GM19035 (cell line): Measurements from ENCODE around the gene HOXD10.

Experiments
- ATAC-seq: cut with Tn5 transposase; IDR thresholded peaks from one replicate; pipeline ENCODE4 v1.9.1; 2021; ENCODE audit not compliant: unreplicated experiment

Gene HOXD10

GRCh38 chr2:176106581-176107539 is 9.7 kb upstream of the HOXD10 start, which contains the start of gene HOXD11:
TSS of gene HOXD11 (plus strand) at chr2:176107280. CDS start at chr2:176107356, 76 bp downstream.
- ATAC-seq: no peak

- no peak for ATAC-seq
Measured at GRCh38 chr2:176107731-176108181, 8.8 kb upstream of the HOXD10 start.

- no peak for ATAC-seq
Measured at GRCh38 chr2:176109192-176109901, 7.2 kb upstream of the HOXD10 start.

- ATAC-seq: no peak
Measured at GRCh38 chr2:176109946-176110345, 6.6 kb upstream of the HOXD10 start.

DNA sequence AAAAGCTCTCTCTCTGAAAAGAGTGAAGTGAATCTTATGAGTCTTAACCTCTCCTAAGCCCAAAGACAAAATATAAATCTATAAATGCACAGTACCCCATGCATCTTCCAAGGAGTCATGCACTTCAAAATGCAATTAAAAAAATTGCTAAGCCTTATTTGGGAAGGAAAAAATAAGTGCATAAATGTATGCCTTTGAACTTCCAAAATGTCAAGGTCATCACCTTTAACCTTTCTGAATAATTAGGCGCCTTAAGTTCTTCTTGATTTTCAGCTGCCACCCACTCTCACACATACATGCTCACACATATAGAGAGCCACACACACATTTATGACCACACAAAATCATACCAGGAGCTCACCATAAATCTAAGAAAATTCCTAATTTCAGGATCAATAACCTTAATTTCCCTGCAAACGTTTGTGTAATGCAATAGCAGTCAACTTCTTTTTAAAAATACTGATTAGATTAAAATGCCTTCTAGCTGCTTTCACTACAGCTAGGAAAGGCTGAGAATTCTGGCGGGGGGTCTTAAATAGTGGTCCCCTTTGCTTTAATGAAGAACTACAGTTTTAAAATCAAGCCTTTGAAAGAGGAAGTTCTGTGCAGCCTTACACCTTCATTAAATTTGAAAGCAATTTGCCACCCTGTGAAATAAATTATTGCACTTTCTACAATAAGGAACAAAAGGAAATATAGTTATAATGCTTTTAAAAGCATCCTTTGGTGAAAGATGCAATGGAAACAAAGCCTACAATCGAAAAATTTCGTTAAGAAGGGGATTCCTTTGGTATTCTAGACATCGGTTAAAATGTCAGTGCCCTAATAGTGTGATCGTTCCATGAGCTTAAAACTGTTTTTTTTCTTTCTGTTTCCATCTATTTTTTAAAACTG is 5.9 kb upstream of the HOXD10 start:
- no peak for ATAC-seq

DNA sequence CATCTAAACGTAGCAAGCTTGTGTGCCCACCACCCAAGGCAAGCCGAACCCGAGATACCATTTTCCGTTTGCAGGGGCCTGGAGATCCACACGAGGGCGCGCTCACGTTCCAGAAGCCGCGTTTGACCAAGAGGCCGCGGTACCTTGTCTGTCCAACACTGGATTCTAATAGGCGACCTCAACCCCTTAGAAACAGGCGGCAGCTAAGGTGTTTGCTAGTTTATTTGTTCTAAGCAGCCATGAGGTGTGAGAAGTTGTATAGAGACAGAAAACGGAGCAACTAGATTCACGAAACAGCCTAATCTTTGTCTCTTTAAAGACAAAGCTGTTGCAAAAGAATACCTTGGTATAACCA is 5.3 kb upstream of the HOXD10 start:
- no peak for ATAC-seq

DNA sequence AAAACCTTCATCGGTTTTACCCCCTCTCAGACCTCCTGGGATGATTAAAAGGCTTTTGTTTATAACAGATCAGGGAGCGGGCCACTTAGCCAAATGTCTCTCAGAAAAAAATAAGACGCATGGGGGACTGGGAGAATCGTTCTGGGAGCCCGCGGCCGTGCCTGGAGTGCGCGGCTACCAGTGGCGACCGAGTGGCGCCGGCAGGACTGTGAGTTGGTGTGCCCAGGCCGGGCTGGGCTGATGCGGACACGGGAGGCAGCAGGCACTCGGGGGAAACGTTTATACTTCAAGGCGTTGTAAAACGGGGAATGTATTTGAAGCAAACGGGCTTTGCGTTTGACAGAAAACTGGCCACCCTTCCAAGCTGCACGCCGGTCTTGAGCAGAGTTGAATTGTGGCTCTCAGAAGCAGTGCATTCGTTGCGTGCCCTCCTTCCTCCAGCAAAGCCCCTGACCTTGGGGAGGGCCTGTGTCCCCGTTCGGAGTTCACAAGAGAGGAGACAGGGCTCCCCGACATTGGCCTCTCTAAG is 4.7 kb upstream of the HOXD10 start:
- no peak for ATAC-seq

- no peak for ATAC-seq
Measured at GRCh38 chr2:176112375-176113302, 3.9 kb upstream of the HOXD10 start.

- no peak for ATAC-seq
Measured at GRCh38 chr2:176114120-176114929, 2.3 kb upstream of the HOXD10 start.

DNA sequence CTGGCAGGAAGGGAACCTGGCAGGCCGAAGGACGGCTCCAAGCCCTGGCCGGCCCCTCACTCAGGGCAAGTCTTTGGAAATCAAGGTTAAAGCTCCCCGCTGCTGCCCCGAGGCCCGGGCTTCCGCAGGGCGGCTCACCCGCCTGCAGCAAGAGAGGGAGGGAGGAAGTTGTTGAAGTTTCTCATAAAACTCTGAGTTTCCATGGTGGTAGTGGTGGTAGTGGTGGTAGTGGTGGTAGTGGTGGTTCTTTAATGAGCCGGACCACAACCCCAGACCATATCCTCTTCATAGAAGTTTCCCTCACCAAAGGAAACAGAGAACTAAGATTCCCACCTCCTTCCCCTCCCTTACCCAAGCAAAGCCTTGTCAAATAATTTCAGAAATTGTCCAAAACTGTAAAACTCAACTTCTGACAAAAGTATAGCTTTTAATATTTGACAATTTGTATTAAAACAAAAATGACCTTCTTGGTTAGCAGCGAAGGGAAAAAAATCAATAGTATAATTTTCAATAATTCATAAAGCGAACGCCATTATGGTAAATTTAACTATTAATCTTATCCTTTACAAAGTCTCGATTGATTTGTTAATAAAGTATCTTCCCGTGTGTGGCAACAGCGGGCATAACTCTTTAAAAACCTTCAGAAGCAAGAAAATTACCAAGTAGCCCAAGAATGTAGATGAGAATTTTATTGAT is 1.5 kb upstream of the HOXD10 start:
- no peak for ATAC-seq

DNA sequence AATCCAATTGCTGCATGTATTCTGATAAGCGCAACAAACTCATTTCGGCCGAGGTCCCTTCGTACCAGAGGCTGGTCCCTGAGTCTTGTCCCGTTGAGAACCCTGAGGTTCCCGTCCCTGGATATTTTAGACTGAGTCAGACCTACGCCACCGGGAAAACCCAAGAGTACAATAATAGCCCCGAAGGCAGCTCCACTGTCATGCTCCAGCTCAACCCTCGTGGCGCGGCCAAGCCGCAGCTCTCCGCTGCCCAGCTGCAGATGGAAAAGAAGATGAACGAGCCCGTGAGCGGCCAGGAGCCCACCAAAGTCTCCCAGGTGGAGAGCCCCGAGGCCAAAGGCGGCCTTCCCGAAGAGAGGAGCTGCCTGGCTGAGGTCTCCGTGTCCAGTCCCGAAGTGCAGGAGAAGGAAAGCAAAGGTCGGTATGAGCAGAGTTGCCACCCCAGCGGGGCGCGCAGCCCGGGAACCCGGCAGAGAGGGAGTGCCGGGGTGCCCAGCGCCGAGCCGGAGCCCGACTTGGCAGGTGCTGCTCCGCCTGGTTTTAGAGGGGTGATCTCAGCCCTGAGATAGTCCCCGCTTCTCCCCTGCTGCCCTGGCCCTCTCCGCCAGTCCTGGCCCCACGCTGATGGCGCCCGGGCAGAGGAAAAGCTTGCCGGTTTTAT is 714 bp downstream of the HOXD10 start:
- no peak for ATAC-seq

DNA sequence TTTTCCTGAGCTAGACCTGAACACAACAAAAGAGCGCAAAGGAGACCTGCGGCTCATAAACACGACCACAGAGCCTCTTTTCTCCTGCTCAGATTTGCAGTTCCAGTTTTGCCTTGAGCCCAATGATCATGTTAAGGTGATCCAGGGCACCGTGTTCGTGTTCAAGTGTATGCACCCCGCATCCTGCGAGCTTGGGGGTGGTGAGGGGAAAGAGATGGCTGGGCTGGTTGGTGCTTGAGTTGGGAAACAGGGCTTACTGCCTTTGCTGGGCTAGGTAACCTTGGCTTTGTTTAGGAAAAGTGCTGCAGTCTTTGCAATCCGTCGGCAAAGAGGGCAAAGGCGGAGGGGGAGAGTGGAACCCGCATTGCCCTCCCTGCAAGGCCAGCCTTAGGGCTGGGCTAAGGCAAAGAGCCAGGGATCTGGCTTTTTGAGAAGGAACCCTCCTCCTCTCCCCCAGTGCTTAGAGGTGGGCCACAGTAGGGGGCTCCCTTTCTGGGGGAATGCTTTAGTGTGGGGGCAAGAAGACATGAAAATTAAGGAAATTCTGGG is 1.3 kb downstream of the HOXD10 start:
- ATAC-seq: no peak

GRCh38 chr2:176118601-176119339 is 2.2 kb downstream of the HOXD10 start:
- ATAC-seq: no peak

DNA sequence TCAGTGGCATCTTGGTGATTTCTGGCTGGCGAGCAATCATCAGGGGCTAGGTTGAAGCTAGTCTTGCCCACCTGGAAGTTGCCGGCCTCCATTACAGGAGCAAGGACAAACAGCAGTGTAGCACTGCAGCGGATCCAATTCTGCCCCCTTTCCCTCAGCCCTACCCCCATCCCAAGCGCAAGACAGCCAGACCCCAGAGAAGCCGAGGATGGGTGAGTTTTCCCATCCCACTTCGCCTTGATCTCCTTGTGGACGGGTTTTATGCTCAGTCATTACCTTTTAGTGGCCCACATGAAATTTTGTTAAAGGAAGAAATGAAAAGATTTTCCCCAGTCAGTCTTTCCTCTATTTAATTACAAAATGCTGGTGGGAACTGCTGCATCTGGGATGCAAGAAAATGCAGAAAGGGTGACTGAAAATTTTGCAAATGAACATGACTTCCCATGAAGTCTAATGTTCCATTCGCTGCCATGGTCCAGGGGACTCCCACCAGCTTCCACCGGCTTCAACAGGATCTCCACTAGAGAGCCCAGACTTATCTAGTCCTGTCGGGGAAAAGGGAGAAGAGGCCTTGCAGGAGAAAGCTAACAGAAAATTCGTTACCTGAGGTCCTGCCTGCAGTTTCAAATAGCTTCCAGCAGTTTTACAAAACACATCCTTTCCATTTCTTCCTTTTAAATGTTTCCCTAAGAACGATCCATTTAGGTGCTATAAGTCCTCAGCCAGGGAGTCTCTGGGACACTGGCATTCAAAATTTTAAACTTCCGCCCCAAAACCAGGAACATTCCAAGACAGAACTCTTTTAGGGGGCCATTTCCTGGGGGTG is 4.0 kb downstream of the HOXD10 start:
- no peak for ATAC-seq

- ATAC-seq: no peak
Measured at GRCh38 chr2:176121190-176122051, 4.8 kb downstream of the HOXD10 start.
